GM12892 (cell line): Measurements from ENCODE around the gene C1orf167.

ENCODE experiments used
- POLR2A ChIP-seq: IDR thresholded peaks from 2 replicates; pipeline ENCODE4 v1.6.1; 2011; ENCODE audit warnings: low read depth, low read length, control low read depth
- POLR2AphosphoS5 ChIP-seq: IDR thresholded peaks from 2 replicates; pipeline ENCODE4 v1.6.1; 2011; ENCODE audit warnings: low read depth, low read length, control low read depth
- TAF1 ChIP-seq: IDR thresholded peaks from 2 replicates; pipeline ENCODE4 v1.6.1; 2011; ENCODE audit warnings: low read depth, mild to moderate bottlenecking, control low read depth, low read length, borderline replicate concordance

GRCh38 chr1:11807133-11807532, 45.1 kb downstream of the C1orf167 start:
- TF ChIP-seq POLR2A = no peak
- TF ChIP-seq TAF1 = no peak
- no peak for TF ChIP-seq POLR2AphosphoS5
